ENCODE measurements around the gene CACNA2D3. TPM values are rescaled to one million over a fixed set of nuclear protein-coding genes. Genes with fewer than 3 reads are reported as not detected.

Gene CACNA2D3
- total RNA-seq, 2 donors from 2014 or later, result 0.97 TPM; not detected in 1

- Histone ChIP-seq H3K27ac (ENCODE audit: low read depth, low read length) (no peak overlapping the region), H3K27me3 (ENCODE audit: control insufficient read depth, insufficient read depth, low read length, poor library complexity, severe bottlenecking) (no peaks in the 10 kb centered on the region), H3K4me3 (ENCODE audit: low read length) (no peak overlapping the region), H3K36me3 (ENCODE audit: control insufficient read depth, insufficient read depth, low read length) (no peaks in the 10 kb centered on the region), H3K4me1 (ENCODE audit: control insufficient read depth, insufficient read depth, low read length) (no peaks in the 10 kb centered on the region), H3K9ac (ENCODE audit: extremely low read depth, low read length, poor library complexity, severe bottlenecking) (no peak overlapping the region), H3K9me3 (ENCODE audit: control insufficient read depth, low read length) (no peaks in the 10 kb centered on the region)
- Mint-ChIP-seq H3K27me3 (ENCODE audit: insufficient read depth) (no peaks in the 10 kb centered on the region), H3K36me3 (ENCODE audit: low read depth) (no peaks in the 10 kb centered on the region), H3K4me3 (no peak overlapping the region), H3K27ac (no peak overlapping the region), H3K9me3 (no peaks in the 10 kb centered on the region), H3K4me1 (no peaks in the 10 kb centered on the region)
- TF ChIP-seq CTCF (conservative IDR thresholded peaks at IDR 0.05), result no peak
- no peak for DNase-seq
- WGBS, 2 experiments (ENCODE audit: insufficient coverage in 1 of 2, insufficient read length in 1 of 2), result 73 to 94% methylated on average over 3 to 6 of the region's 6 CpGs
These were observed 559.4 kb downstream of the CACNA2D3 start for GRCh38 chr3:54681706-54682105.

- Histone ChIP-seq H3K4me3 (ENCODE audit: low read length) (no peak overlapping the region), H3K27me3 (ENCODE audit: control insufficient read depth, insufficient read depth, low read length, poor library complexity, severe bottlenecking) (no peaks in the 10 kb centered on the region), H3K9me3 (ENCODE audit: control insufficient read depth, low read length) (no peaks in the 10 kb centered on the region), H3K36me3 (ENCODE audit: control insufficient read depth, insufficient read depth, low read length) (no peaks in the 10 kb centered on the region), H3K9ac (ENCODE audit: extremely low read depth, low read length, poor library complexity, severe bottlenecking) (no peak overlapping the region), H3K27ac (ENCODE audit: low read depth, low read length) (no peak overlapping the region), H3K4me1 (ENCODE audit: control insufficient read depth, insufficient read depth, low read length) (no peaks in the 10 kb centered on the region)
- Mint-ChIP-seq H3K4me1 (no peaks in the 10 kb centered on the region), H3K27me3 (ENCODE audit: insufficient read depth) (no peaks in the 10 kb centered on the region), H3K9me3 (no peaks in the 10 kb centered on the region), H3K36me3 (ENCODE audit: low read depth) (no peaks in the 10 kb centered on the region), H3K27ac (no peak overlapping the region), H3K4me3 (no peak overlapping the region)
- TF ChIP-seq CTCF (conservative IDR thresholded peaks at IDR 0.05), result no peak
- WGBS, 2 experiments (ENCODE audit: insufficient coverage in 1 of 2, insufficient read length in 1 of 2), result 98 to 100% methylated on average over 2 of the region's 2 CpGs
- no peak for DNase-seq
These were observed 562.9 kb downstream of the CACNA2D3 start for GRCh38 chr3:54685213-54685612.

- Mint-ChIP-seq H3K4me1 (peaks cover 6% of the 10 kb centered on the region), H3K9me3 (no peaks in the 10 kb centered on the region), H3K4me3 (no peak overlapping the region), H3K27me3 (ENCODE audit: insufficient read depth) (no peaks in the 10 kb centered on the region), H3K27ac (no peak overlapping the region), H3K36me3 (ENCODE audit: low read depth) (no peaks in the 10 kb centered on the region)
- Histone ChIP-seq H3K9ac (ENCODE audit: extremely low read depth, low read length, poor library complexity, severe bottlenecking) (no peak overlapping the region), H3K9me3 (ENCODE audit: control insufficient read depth, low read length) (no peaks in the 10 kb centered on the region), H3K36me3 (ENCODE audit: control insufficient read depth, insufficient read depth, low read length) (no peaks in the 10 kb centered on the region), H3K4me1 (ENCODE audit: control insufficient read depth, insufficient read depth, low read length) (no peaks in the 10 kb centered on the region), H3K4me3 (ENCODE audit: low read length) (no peak overlapping the region), H3K27me3 (ENCODE audit: control insufficient read depth, insufficient read depth, low read length, poor library complexity, severe bottlenecking) (no peaks in the 10 kb centered on the region), H3K27ac (ENCODE audit: low read depth, low read length) (no peak overlapping the region)
- WGBS, 2 experiments (ENCODE audit: insufficient coverage in 1 of 2, insufficient read length in 1 of 2), result 57 to 97% methylated on average over 1 to 2 of the region's 2 CpGs
- no peak for TF ChIP-seq CTCF (conservative IDR thresholded peaks at IDR 0.05)
- no peak for DNase-seq
These were observed 569.0 kb downstream of the CACNA2D3 start for GRCh38 chr3:54691289-54691771.

Measured in endodermal cell (in vitro differentiated cells).